Immature natural killer cell (primary cell): Measurements from ENCODE around the gene ATG9A. TPM values are rescaled to one million over a fixed set of nuclear protein-coding genes. Genes with fewer than 3 reads are reported as not detected.
"Not testable (repeated sequence)": the region's sequence is repeated elsewhere in the genome, so short reads cannot be mapped to it uniquely, and the experiment has no call there.

Source experiments
- DNase-seq, 3 donors: peaks; one replicate each; pipeline ENCODE4 v3.0.0; 2022; ENCODE audit warnings: mixed read lengths in 1 of 3
- H3K27ac Mint-ChIP-seq, 6 donors: one replicate each; pipeline ENCODE4 v1.8.0; 2020; ENCODE audit warnings: mixed read lengths in 6 of 6, mild to moderate bottlenecking in 5 of 6, inconsistent platforms in 4 of 6, moderate library complexity in 3 of 6
- H3K27me3 Mint-ChIP-seq, 3 donors: one replicate each; pipeline ENCODE4 v1.8.0; 2020 to 2021; ENCODE audit warnings: low read depth in 3 of 3, mild to moderate bottlenecking in 3 of 3, mixed read lengths in 3 of 3, moderate library complexity in 3 of 3, inconsistent platforms in 1 of 3
- H3K36me3 Mint-ChIP-seq, 3 donors: one replicate each; pipeline ENCODE4 v1.8.0; 2020; ENCODE audit warnings: mixed read lengths in 3 of 3, inconsistent platforms in 2 of 3, mild to moderate bottlenecking in 2 of 3
- H3K4me1 Mint-ChIP-seq, 2 donors: one replicate each; pipeline ENCODE4 v1.8.0; 2020; ENCODE audit warnings: inconsistent platforms in 2 of 2, mild to moderate bottlenecking in 2 of 2, mixed read lengths in 2 of 2, moderate library complexity in 1 of 2
- H3K4me3 Mint-ChIP-seq, 5 donors: one replicate each; pipeline ENCODE4 v1.8.0; 2020; ENCODE audit warnings: mild to moderate bottlenecking in 5 of 5, mixed read lengths in 5 of 5, inconsistent platforms in 3 of 5, moderate library complexity in 3 of 5
- H3K9me3 Mint-ChIP-seq, 6 donors: one replicate each; pipeline ENCODE4 v1.8.0; 2020; ENCODE audit warnings: mild to moderate bottlenecking in 6 of 6, mixed read lengths in 6 of 6, inconsistent platforms in 4 of 6, moderate library complexity in 3 of 6
- polyA plus RNA-seq, 3 donors: library from polyadenylated mRNA; unstranded; fragments of 300-500 nt; fragmentation: Illumina TruSeq; gene quantifications; one replicate each; pipeline ENCODE4 v1.2.3, GENCODE V29; 2021

Gene ATG9A
- polyA plus RNA-seq, 3 donors from 2014 or later, result 8.6 to 31.9 (median 14.8) TPM

- H3K27me3 Mint-ChIP-seq, result peaks cover 0 to 4% (median 3%) of the 10 kb centered on the region in 3 donors
- H3K36me3 Mint-ChIP-seq, result no peaks in the 10 kb centered on the region
- no peaks in the 10 kb centered on the region for H3K4me1 Mint-ChIP-seq
- no peak overlapping the region for H3K4me3 Mint-ChIP-seq
- no peaks in the 10 kb centered on the region for H3K9me3 Mint-ChIP-seq
- no peak for DNase-seq
- H3K27ac Mint-ChIP-seq, result no peak overlapping the region
Measured at GRCh38 chr2:219266886-219267285, 37.5 kb upstream of the ATG9A start.

- Mint-ChIP-seq H3K27ac (no peak overlapping the region), H3K4me3 (no peak overlapping the region), H3K9me3 (no peaks in the 10 kb centered on the region), H3K27me3 (peaks cover 0 to 6% (median 5%) of the 10 kb centered on the region in 3 donors), H3K4me1 (no peaks in the 10 kb centered on the region), H3K36me3 (no peaks in the 10 kb centered on the region)
- DNase-seq, result no peak
Measured at GRCh38 chr2:219266232-219266631, 36.8 kb upstream of the ATG9A start.

GRCh38 chr2:219261024-219261855 lies 31.8 kb upstream of the ATG9A start:
- Mint-ChIP-seq H3K9me3 (no peaks in the 10 kb centered on the region), H3K36me3 (no peaks in the 10 kb centered on the region), H3K4me3 (no peak overlapping the region), H3K4me1 (no peaks in the 10 kb centered on the region), H3K27ac (no peak overlapping the region), H3K27me3 (peaks cover 5 to 13% (median 8%) of the 10 kb centered on the region in 3 donors)
- DNase-seq, result no peak

GRCh38 chr2:219258942-219259341 lies 29.5 kb upstream of the ATG9A start:
- H3K36me3 Mint-ChIP-seq, H3K27ac Mint-ChIP-seq, H3K4me1 Mint-ChIP-seq, H3K4me3 Mint-ChIP-seq, H3K9me3 Mint-ChIP-seq, DNase-seq: not testable (repeated sequence)
- peaks cover 7 to 20% (median 17%) of the 10 kb centered on the region in 3 donors for H3K27me3 Mint-ChIP-seq

GRCh38 chr2:219254590-219255201 lies 25.3 kb upstream of the ATG9A start:
- DNase-seq, result peak; percentile 68 to 75 (median 69)
- Mint-ChIP-seq H3K9me3 (no peaks in the 10 kb centered on the region), H3K4me3 (peak overlapping the region; percentile 84 to 89 (median 88)), H3K27me3 (peaks cover 11 to 25% (median 15%) of the 10 kb centered on the region in 3 donors), H3K27ac (peak overlapping the region; percentile 93 to 97 (median 94)), H3K4me1 (peaks cover 37 to 40% of the 10 kb centered on the region in 2 donors), H3K36me3 (peaks cover 0 to 13% (median 5%) of the 10 kb centered on the region in 3 donors)

- peak within 1 kb of the TSS; percentile 94 to 98 (median 96) for H3K27ac Mint-ChIP-seq
Measured at GRCh38 chr2:219253753-219254589, 24.5 kb upstream of the ATG9A start, which contains the start of gene TUBA4A. TSS of gene TUBA4A (minus strand) at chr2:219253918. CDS start at chr2:219253858, 60 bp downstream.

GRCh38 chr2:219252900-219253752 lies 23.7 kb upstream of the ATG9A start, which contains the start of gene TUBA4B:
TSS of gene TUBA4B (plus strand) at chr2:219253243. CDS start at chr2:219253408, 165 bp downstream.
- Mint-ChIP-seq H3K4me1 (peaks cover 53 to 56% of the 10 kb centered on the region in 2 donors), H3K9me3 (no peaks in the 10 kb centered on the region), H3K27ac (peak within 1 kb of the TSS; percentile 94 to 98 (median 96)), H3K27me3 (peaks cover 11 to 27% (median 15%) of the 10 kb centered on the region in 3 donors), H3K36me3 (peaks cover 0 to 24% (median 12%) of the 10 kb centered on the region in 3 donors), H3K4me3 (peak within 1 kb of the TSS; percentile 86 to 95 (median 89))
- peak; percentile 49 to 56 (median 54) for DNase-seq

More at GRCh38 chr2:219253753-219254589, 24.5 kb upstream of the ATG9A start, which contains the start of gene TUBA4A:
- Mint-ChIP-seq H3K4me3 (peak within 1 kb of the TSS; percentile 86 to 95 (median 89)), H3K36me3 (peaks cover 0 to 20% (median 8%) of the 10 kb centered on the region in 3 donors), H3K9me3 (no peaks in the 10 kb centered on the region), H3K27me3 (peaks cover 9 to 25% (median 15%) of the 10 kb centered on the region in 3 donors), H3K4me1 (peaks cover 45 to 47% of the 10 kb centered on the region in 2 donors)
- peak; percentile 85 to 91 (median 89) for DNase-seq

- DNase-seq, result no peak
- Mint-ChIP-seq H3K4me1 (peaks cover 59 to 62% of the 10 kb centered on the region in 2 donors), H3K4me3 (peak overlapping the region; percentile 86 to 95 (median 89)), H3K36me3 (peaks cover 0 to 24% (median 12%) of the 10 kb centered on the region in 3 donors), H3K9me3 (no peaks in the 10 kb centered on the region), H3K27ac (peak overlapping the region; percentile 81 to 98 (median 96)), H3K27me3 (peaks cover 11 to 31% (median 18%) of the 10 kb centered on the region in 3 donors)
Measured at GRCh38 chr2:219252570-219252899, 23.1 kb upstream of the ATG9A start.

GRCh38 chr2:219252084-219252483 lies 22.6 kb upstream of the ATG9A start:
- Mint-ChIP-seq H3K36me3 (peaks cover 0 to 24% (median 12%) of the 10 kb centered on the region in 3 donors), H3K27ac (peak overlapping the region; percentile 87 to 98 (median 96)), H3K4me1 (peaks cover 63 to 66% of the 10 kb centered on the region in 2 donors), H3K9me3 (no peaks in the 10 kb centered on the region), H3K27me3 (peaks cover 11 to 35% (median 20%) of the 10 kb centered on the region in 3 donors), H3K4me3 (peak overlapping the region; percentile 86 to 95 (median 89))
- no peak for DNase-seq

GRCh38 chr2:219251656-219252055 lies 22.2 kb upstream of the ATG9A start:
- no peak for DNase-seq
- H3K9me3 Mint-ChIP-seq, result no peaks in the 10 kb centered on the region
- H3K27me3 Mint-ChIP-seq, result peaks cover 11 to 34% (median 24%) of the 10 kb centered on the region in 3 donors
- H3K4me3 Mint-ChIP-seq, result peak overlapping the region; percentile 86 to 95 (median 89)
- peaks cover 68 to 71% of the 10 kb centered on the region in 2 donors for H3K4me1 Mint-ChIP-seq
- peak overlapping the region; percentile 87 to 98 (median 96) for H3K27ac Mint-ChIP-seq
- H3K36me3 Mint-ChIP-seq, result peaks cover 0 to 24% (median 12%) of the 10 kb centered on the region in 3 donors

- Mint-ChIP-seq H3K27me3 (peaks cover 18 to 39% (median 37%) of the 10 kb centered on the region in 3 donors), H3K36me3 (peaks cover 0 to 24% (median 12%) of the 10 kb centered on the region in 3 donors), H3K9me3 (no peaks in the 10 kb centered on the region), H3K4me1 (peaks cover 82% of the 10 kb centered on the region in 2 donors), H3K27ac (peak overlapping the region; percentile 93 to 98 (median 95)), H3K4me3 (peak overlapping the region; percentile 72 to 90 (median 86))
- no peak for DNase-seq
Measured at GRCh38 chr2:219250049-219250781, 20.8 kb upstream of the ATG9A start.
